ENCODE results near the gene SWT1. TPM values are rescaled to one million over a fixed set of nuclear protein-coding genes. Genes with fewer than 3 reads are reported as not detected.

The SWT1 gene
- total and polyA plus RNA-seq, 2 of the 13 experiments (the other 11 are each of a cell fraction or from before 2014, with no cell fraction given) = 1.7 to 2.5 TPM

GRCh38 chr1:185156288-185156853, 596 bp upstream of the SWT1 start (continued):
- TF ChIP-seq ZKSCAN5 (CRISPR knock-in tag; IDR thresholded peaks at IDR 0.05) (no peak), SAP130 (CRISPR knock-in tag; IDR thresholded peaks at IDR 0.05; ENCODE audit: low read depth) (peak; percentile 4; the same call in 1 of the 2 replicates), GLI4 (CRISPR knock-in tag; IDR thresholded peaks at IDR 0.05; ENCODE audit: borderline replicate concordance) (peak; percentile 30; the same call in 1 of the 2 replicates), ZNF18 (CRISPR knock-in tag; IDR thresholded peaks at IDR 0.05; ENCODE audit: insufficient replicate concordance) (peak; percentile 41), YEATS4 (CRISPR knock-in tag; IDR thresholded peaks at IDR 0.05; ENCODE audit: borderline replicate concordance) (peak; percentile 80), POGZ (CRISPR knock-in tag; IDR thresholded peaks at IDR 0.05) (0 out of 2 replicates have a peak, but pooled peaks have one; percentile 9), ZFP37 (CRISPR knock-in tag; IDR thresholded peaks at IDR 0.05; ENCODE audit: borderline replicate concordance) (no peak), KDM2A (CRISPR knock-in tag; IDR thresholded peaks at IDR 0.05; ENCODE audit: borderline replicate concordance, low read depth) (peak; percentile 60; the same call in 1 of the 2 replicates), ZNF296 (CRISPR knock-in tag; conservative IDR thresholded peaks at IDR 0.05) (no peak), NRL (CRISPR knock-in tag; IDR thresholded peaks at IDR 0.05; ENCODE audit: borderline replicate concordance) (peak; percentile 41; the same call in 1 of the 2 replicates), REL (CRISPR knock-in tag; conservative IDR thresholded peaks at IDR 0.05) (no peak), ZNF704 (CRISPR knock-in tag; IDR thresholded peaks at IDR 0.05; ENCODE audit: borderline replicate concordance) (no peak), ELF1 (CRISPR knock-in tag; IDR thresholded peaks at IDR 0.05) (no peak), ZNF572 (CRISPR knock-in tag; IDR thresholded peaks at IDR 0.05) (no peak), ZNF256 (CRISPR knock-in tag; conservative IDR thresholded peaks at IDR 0.05) (no peak), ZMYM4 (CRISPR knock-in tag; IDR thresholded peaks at IDR 0.05) (no peak), ZNF770 (CRISPR knock-in tag; IDR thresholded peaks at IDR 0.05) (peak; percentile 40; the same call in 1 of the 2 replicates), KDM5B (CRISPR knock-in tag; IDR thresholded peaks at IDR 0.05; ENCODE audit: borderline replicate concordance) (0 out of 2 replicates have a peak, but pooled peaks have one; percentile 8), ATF6 (CRISPR knock-in tag; conservative IDR thresholded peaks at IDR 0.05) (no peak), FOXC1 (CRISPR knock-in tag; IDR thresholded peaks at IDR 0.05; ENCODE audit: borderline replicate concordance) (no peak), RXRA (CRISPR knock-in tag; IDR thresholded peaks at IDR 0.05) (no peak), KDM5A (IDR thresholded peaks at IDR 0.05; ENCODE audit: borderline replicate concordance, low read length) (peak; percentile 67; the same call in 1 of the 2 replicates)

All from HepG2 (cell line).